ENCODE data around the gene DKC1. TPM values are rescaled to one million over a fixed set of nuclear protein-coding genes. Genes with fewer than 3 reads are reported as not detected.

Gene DKC1
- total and polyA plus RNA-seq, 2 of the 13 experiments (the other 11 are each of a cell fraction or from before 2014, with no cell fraction given) = 61.6 to 102 TPM

GRCh38 chrX:154799556-154800348 lies 37.1 kb downstream of the DKC1 start (continued):
- TF ChIP-seq HNF1A (IDR thresholded peaks at IDR 0.05; ENCODE audit: low read depth) = 0 out of 2 replicates have a peak, but pooled peaks have one; percentile 10
- TF ChIP-seq HNF1A (CRISPR knock-in tag; IDR thresholded peaks at IDR 0.05; ENCODE audit: borderline replicate concordance) = no peak
- peak; percentile 49; the same call in 1 of the 2 replicates for TF ChIP-seq MAZ (IDR thresholded peaks at IDR 0.05; ENCODE audit: borderline replicate concordance, low read depth, low read length)
- TF ChIP-seq MAZ (CRISPR knock-in tag; IDR thresholded peaks at IDR 0.05; ENCODE audit: low read depth) = no peak
- TF ChIP-seq HIC2 (CRISPR knock-in tag; IDR thresholded peaks at IDR 0.05; ENCODE audit: low read depth) = 0 out of 2 replicates have a peak, but pooled peaks have one; percentile 6
- no peak for TF ChIP-seq E2F1 (CRISPR knock-in tag; IDR thresholded peaks at IDR 0.05)
- TF ChIP-seq FOXO1 (CRISPR knock-in tag; IDR thresholded peaks at IDR 0.05) = no peak
- TF ChIP-seq GABPA (IDR thresholded peaks at IDR 0.05; ENCODE audit: low read depth, low read length) = no peak
- peak; percentile 68 for TF ChIP-seq GABPA (CRISPR knock-in tag; IDR thresholded peaks at IDR 0.05; ENCODE audit: low read depth)
- no peak for TF ChIP-seq GLMP (CRISPR knock-in tag; IDR thresholded peaks at IDR 0.05; ENCODE audit: borderline replicate concordance)
- peak; percentile 15 to 70; a peak in 2 of 4 replicates for TF ChIP-seq NR2F1 (CRISPR knock-in tag; IDR thresholded peaks at IDR 0.05)
- TF ChIP-seq ARID4A (CRISPR knock-in tag; IDR thresholded peaks at IDR 0.05; ENCODE audit: borderline replicate concordance) = peak; percentile 47; the same call in 1 of the 2 replicates
- TF ChIP-seq ZNF337 (CRISPR knock-in tag; IDR thresholded peaks at IDR 0.05; ENCODE audit: borderline replicate concordance, low read depth) = no peak

All from HepG2 (cell line).